HG03432 (cell line): ENCODE measurements around the gene E2F4.
A peak's percentile ranks its signal among the peaks of the same experiment; 100 is the strongest.

Source experiments
- ATAC-seq: cut with Tn5 transposase; IDR thresholded peaks from one replicate; pipeline ENCODE4 v1.9.1; 2021; ENCODE audit warnings: mild to moderate bottlenecking, moderate library complexity; ENCODE audit not compliant: unreplicated experiment

The E2F4 gene

DNA sequence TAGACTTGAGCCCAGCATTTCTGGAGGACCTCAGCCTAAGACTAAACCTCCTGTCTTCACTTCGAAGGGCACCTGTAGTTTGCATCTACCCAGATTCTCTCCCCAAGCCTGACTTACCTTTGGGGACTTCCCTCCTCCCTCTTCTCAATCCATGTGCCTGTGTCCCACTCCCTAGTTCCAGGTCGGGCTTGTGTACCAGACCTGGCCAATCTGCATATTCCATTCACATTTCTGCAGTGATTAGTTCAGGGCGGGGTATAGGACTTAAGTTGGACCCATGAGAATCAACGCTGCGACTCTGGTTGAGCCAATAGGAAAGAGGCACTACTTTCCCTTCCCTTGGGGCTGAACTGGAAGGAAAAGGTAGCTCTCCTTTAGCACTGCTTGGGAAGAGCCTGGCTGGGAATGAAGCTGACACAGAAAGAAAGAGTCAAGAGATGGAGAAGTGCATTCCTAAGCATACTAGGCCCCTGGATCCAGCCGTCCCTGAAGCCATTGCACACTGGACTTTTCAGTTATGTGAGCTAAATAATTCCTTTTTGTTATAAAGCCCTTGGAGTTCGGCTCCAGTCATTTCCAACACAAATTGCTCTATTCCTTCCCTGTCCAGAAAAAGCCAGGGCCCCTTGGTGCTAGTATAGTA lies 34.7 kb upstream of the E2F4 start:
- no peak for ATAC-seq

DNA sequence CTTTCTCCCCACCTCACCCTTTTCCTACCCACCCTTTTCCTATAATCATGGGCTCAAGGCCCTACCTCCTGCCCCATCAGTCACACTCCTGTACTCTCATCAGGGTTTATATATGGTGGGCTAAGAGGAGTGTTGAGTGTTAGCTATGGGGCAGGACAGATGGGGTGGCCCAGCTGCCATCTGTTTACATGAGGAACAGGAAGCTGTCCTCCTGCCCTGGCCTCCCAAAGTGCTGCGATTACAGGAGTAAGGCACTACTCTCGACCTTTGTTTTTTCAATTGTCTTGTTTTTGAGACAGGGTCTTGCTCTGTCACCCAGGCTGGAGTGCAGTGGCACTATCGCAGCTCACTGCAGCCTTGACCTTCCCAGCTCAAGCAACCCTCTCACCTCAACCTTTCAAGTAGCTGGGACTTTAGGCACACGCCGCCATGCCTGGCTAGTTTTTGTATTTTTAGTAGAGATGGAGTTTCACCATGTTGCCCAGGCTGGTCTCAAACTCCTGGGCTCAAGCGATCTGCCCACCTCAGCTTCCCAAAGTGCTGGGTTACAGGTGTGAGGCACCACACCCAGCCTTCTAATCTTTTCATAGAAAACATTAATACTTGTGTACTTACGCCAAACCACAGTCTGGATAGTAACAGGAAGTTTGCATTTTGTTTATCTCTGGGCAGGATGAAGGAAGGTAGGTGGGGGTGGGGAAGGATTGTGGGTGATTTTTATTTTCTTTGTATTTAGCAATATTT lies 33.9 kb upstream of the E2F4 start:
- ATAC-seq, result no peak

DNA sequence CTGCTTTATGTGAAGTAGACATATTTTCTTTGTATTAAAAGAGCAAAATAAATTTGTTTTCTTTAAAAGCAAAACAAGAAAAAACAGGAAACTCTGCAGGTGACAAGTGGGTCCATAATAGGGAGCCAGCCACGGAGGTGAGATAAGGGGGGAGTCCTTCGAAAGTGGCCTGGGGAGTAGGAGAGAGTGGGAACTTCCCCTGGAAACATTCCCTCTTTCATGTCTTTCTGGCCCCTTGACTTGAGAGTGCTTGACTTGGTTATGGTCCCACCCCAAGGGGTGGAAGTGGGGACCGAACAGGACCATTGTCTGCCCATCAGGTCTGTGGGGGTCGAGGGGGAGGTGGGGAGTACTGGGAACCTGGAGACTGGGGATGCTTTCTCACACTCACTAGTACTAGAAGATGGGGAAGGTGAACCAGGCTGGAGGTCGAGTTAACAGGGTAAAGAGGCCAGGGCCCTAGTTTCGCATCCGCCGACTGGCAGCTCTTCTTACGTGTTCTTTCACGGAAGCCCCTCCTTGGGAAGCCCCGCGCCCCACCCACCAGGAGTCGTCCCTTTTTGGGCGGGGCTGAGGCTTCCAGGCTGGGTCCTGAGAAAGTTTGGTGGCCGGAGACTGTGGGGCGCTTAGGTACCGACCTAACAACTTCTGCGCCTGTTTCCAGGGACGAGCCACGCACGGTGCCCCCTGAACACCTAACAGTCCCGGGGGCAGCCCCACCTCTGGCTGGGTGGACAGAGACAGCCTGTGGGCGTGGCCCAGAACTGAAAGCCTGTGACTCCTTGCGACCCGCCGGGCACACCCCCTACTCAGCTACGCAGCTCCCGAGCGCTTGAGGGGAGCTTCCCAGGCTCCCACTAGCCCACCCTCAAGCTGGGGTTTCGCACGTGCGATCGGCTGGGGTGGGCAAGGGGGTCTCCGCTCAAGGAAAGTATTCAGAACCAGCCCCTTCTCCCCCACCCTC lies 33.0 kb upstream of the E2F4 start:
- ATAC-seq, result peak; percentile 42

DNA sequence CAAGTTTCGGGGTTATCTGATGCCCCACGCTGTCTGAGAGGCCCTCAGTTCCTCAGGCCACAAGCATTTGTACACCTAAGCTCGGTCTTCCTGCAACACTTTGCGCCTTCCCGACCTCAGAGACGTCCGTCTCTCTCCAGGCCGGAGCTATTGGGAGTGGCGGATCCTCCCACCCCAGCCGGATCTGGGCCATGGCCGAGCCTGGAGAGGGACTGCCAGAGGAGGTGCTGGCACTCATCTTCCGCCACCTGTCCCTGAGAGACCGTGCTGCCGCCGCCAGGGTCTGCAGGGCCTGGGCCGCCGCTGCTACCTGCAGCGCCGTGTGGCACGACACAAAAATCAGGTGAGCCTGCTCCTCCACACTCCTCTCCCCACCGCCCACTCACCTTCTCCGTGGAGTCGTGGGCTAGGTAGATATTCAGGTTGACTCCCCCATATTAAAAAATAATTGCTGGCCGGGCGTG lies 30.3 kb upstream of the E2F4 start:
- no peak for ATAC-seq

DNA sequence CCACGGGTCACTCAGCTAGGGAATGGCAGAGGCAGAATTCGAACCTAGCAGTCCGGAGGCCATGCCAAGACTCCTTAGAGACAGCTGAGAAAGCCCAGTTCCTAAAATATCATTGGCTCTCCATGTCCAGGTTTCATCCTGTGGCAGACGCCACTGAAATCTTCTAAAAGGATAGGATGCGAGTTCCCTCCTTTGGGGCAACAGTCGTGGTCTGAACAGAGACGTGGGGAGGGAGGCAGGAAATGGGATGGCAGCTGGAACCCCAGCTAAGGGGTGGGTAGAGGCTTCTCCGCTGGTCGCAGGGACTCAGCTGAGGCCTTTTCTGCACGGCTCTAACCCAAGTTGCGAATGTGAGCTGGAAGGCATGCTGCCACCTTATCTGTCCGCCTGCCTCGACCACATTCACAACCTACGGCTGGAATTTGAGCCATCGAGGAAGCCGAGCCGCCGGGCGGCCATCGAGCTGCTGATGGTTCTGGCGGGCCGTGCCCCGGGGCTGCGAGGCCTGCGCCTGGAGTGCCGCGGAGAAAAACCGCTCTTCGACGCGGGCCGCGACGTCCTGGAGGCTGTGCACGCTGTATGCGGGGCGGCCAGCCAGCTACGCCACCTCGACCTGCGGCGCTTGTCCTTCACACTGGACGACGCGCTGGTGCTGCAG lies 29.3 kb upstream of the E2F4 start:
- no peak for ATAC-seq

DNA sequence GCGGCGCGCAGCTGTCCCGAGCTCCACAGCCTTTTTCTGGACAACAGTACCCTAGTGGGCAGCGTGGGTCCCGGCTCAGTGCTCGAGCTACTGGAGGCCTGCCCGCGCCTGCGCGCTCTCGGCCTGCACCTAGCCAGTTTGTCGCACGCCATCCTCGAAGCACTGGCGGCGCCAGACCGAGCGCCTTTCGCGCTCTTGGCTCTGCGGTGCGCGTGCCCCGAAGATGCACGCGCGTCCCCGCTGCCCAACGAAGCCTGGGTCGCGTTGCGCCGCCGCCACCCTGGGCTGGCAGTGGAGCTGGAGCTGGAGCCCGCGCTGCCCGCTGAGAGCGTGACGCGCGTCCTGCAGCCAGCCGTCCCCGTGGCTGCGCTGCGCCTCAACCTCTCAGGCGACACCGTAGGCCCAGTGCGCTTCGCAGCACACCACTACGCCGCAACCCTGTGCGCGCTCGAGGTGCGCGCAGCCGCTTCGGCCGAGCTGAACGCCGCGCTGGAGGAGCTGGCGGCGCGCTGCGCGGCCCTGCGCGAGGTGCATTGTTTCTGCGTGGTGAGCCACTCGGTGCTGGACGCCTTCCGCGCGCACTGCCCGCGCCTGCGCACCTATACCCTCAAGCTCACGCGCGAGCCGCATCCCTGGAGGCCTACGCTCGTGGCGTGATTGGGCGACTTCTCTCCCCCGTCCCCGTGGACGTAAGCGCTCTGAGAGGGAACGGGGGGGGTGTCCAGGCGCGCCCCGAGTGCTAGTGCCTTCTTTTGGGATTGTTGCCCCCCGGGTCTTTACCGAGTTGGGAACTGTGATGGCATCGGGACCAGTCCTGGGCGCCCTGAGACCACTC lies 28.6 kb upstream of the E2F4 start:
- ATAC-seq, result no peak

DNA sequence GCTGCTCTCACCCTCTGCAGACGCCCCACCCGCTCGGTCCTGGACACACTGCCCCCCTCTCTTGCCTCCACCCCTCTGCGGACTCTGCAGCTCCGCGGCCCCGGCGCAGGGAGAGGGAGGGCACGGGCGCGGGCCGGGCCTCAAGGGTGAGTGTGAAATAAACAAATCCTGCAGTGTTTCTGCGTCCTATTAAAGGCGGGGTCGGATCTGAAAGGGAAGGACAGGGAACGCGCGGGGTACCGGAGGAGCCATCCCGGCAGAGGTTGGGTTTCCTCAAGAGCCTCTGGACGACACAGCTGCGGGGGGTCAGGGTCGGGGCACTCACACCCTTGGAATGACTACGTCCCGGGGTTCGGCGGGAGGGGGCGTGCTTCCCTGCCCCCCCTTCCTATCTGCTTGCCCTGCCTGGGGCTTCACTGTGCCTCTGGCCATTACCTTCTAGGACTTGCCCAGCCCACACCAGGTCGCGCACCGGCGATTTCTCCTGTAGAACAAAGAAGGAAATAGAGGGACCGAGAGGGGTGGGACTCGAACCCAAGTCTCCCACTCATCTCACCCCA lies 27.9 kb upstream of the E2F4 start:
- no peak for ATAC-seq

DNA sequence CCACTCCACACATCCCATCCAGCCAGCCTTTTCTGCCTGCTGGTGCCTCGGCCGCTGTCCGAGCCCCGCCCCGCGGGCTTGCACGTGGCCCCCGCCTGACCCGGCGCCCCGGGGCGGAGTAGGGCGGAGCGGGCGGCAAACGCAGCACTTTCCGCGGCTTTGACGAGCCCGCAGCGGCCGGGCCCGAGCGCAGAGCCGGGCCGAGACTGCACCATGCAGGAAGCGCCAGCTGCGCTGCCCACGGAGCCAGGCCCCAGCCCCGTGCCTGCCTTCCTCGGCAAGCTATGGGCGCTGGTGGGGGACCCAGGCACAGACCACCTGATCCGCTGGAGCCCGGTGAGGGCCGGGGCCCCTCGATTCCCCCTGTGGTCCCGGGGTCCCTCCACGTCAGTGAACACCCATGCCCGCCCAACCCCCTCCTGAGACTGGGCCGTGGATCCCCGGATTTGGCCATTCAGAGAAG lies 27.3 kb upstream of the E2F4 start, which contains the start of gene HSF4:
TSS of gene HSF4 (plus strand) at position 147 of the 463 bp plus-strand sequence. CDS start at position 214, 67 bp downstream.
- ATAC-seq, result no peak

DNA sequence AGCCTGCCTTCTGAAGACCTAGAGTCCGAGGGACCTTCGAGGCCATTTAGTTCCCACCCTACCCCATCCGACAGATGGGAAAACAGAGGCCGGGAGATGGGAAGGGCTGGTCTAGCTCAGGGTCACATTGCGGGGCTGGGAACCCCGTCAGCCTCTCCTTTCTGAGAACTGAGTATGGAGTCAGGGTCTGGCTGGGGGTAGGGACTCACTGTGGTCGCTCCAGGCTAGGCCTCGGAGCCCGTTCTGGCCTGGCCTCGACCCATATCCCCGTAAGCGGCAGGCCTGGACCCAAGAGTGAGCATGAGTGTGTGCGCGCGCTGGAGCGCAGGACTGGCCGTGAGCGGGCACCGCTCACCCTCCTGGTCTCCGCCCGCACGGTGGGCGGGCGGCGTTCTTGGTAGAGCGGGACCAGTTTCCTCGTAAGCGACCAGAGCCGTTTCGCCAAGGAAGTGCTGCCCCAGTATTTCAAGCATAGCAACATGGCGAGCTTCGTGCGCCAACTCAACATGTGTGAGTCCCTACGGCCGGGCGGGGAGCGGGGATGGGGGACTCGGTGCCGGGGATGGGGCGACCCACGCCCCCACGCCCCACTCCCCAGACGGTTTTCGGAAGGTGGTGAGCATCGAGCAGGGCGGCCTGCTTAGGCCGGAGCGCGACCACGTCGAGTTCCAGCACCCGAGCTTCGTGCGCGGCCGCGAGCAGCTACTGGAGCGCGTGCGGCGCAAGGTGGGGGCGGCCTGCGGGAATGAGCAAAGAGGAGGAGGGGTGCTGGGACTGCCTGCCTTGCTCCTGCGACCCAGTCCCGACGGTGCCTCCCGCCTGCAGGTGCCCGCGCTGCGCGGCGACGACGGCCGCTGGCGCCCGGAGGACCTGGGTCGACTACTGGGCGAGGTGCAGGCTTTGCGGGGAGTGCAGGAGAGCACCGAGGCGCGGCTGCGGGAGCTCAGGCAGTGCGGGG lies 26.6 kb upstream of the E2F4 start:
- ATAC-seq, result no peak

DNA sequence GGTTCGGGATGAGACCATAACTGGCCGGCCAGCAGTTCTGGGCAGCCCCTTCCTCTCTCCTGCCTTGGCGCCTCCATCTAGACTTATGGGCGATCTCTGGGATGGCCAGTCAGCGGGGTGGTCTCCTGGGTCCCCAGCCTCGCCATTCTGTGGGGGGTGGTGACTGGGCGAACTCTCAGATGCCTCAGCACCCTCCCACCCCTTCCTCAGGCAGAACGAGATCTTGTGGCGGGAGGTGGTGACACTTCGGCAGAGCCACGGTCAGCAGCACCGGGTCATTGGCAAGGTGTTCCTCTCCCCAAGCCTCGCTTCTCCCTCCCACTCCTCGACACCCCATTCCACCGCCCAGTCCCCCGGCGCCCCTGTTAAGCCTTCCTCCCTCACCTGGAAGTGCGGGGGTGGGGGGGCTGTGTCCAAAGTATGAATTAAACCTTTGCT lies 25.8 kb upstream of the E2F4 start:
- ATAC-seq, result no peak

DNA sequence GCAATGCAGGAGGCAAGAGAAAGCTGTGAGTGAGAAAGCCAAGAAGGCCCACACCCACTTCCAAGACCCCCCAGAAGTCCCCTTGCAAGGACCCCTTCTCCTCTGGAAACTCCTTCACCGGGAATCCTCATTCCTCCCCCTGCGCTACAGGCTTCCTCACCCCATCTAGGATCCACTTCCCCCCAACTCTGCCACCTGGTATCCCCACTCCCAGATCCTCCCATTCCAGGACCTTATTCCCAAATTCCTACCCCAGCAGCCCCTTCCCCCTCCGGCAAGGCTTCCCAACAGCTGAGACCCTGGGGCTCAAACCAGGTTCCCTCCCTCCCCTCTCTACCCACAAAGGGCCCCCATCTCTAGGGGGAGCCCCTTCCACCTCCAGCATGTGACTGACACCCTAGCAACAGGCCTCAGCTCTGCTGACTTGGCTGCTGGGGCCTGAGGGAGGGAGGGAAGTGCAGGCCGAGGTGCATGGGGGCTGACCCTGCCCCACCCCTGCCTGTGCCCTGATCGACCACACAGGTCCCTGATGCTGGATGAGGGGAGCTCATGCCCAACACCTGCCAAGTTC lies 25.3 kb upstream of the E2F4 start:
- no peak for ATAC-seq

DNA sequence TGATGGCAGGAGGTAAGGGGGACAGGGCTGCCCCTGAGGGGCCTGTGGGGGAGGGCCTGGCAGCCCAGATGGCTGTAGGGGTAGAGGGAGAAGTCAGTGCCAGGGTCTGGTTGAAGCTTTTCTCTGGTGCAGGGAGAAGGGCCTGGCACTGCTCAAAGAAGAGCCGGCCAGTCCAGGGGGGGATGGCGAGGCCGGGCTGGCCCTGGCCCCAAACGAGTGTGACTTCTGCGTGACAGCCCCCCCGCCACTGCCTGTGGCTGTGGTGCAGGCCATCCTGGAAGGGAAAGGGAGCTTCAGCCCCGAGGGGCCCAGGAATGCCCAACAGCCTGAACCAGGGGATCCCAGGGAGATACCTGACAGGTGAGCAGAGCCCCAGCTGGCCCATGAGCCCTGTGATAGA lies 24.4 kb upstream of the E2F4 start:
- no peak for ATAC-seq

DNA sequence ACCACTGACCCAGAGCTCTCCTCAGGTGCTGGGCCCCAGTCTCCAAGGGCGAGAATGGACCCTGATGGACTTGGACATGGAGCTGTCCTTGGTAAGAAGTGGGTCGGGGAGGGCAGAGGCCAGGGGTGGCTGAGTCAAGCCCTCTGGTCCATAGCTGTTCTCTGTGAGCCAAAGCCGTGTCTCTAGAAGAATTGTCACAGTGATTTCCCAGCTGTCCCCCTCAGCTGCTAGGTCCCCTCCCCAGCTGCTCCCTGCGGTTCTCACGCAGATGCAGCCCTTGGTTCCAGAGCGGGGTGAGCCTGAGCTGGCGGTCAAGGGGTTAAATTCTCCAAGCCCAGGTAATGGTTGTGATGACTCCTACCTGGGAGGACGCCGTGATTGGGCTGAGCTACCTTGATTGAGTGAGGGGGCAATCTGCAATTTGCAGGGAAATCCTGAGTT lies 22.9 kb upstream of the E2F4 start:
- ATAC-seq, result no peak

DNA sequence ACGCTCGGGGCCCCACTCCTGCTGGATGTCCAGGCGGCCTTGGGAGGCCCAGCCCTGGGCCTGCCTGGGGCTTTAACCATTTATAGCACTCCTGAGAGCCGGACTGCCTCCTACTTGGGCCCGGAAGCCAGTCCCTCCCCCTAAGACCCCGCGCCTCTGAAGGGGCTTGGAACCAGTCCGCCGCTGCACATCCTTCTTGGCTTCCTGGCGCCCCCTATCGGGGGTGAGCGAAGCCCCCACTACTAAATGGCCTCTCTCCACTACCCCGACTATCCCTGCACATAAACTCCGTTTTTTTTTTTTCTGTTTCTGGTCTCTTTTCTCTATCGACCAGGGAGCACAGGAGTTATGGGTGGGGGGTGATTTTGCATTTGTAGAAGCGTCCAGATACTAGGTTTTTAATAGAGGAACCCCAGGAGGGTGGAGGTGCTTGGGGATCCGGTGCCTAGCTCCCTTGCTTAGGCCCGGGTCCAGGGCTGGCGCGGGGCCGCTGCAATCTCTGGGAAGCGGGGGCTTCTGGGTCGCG lies 22.2 kb upstream of the E2F4 start:
- ATAC-seq, result no peak

DNA sequence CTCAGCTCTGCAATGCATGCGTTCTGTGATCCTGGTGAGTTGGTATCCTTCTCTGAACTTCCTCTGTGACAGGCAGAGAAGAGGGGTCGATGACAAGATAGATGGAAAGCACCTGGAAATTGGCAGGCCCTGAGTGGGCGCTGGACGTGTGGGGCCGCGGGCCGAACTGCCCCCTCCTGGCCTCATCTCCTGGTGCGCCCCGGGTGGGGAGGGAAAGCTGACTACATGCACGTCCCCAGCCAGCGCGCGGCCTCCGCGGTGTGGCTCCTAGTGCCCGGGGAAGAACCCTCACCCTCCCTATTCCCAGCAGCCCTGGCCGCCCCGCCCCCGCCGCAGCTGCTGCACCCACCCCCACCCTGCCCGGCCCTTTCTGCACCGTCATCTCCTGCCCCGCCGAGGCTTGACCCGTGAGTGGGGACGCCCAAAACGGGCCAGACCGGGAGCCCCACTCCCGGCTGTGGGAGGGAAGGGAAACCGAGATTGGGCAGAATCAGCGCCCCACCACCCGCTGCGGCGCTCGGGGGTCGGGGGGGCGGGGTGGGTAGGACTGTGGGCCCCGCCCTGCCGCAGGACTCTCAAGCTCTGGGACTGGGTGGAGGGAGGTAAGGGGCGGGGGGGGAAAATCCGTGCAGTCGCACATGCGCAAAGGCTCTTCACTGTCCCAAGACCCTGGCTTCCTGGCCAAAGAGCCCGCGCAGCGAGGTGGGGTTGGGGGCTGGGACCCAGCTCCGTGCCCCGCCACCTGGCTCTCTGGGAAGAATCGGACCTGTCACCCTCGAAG lies 21.6 kb upstream of the E2F4 start, which contains the start of gene NOL3:
TSS of gene NOL3 (plus strand) at position 371 of the 781 bp plus-strand sequence.
- peak; percentile 48 for ATAC-seq

DNA sequence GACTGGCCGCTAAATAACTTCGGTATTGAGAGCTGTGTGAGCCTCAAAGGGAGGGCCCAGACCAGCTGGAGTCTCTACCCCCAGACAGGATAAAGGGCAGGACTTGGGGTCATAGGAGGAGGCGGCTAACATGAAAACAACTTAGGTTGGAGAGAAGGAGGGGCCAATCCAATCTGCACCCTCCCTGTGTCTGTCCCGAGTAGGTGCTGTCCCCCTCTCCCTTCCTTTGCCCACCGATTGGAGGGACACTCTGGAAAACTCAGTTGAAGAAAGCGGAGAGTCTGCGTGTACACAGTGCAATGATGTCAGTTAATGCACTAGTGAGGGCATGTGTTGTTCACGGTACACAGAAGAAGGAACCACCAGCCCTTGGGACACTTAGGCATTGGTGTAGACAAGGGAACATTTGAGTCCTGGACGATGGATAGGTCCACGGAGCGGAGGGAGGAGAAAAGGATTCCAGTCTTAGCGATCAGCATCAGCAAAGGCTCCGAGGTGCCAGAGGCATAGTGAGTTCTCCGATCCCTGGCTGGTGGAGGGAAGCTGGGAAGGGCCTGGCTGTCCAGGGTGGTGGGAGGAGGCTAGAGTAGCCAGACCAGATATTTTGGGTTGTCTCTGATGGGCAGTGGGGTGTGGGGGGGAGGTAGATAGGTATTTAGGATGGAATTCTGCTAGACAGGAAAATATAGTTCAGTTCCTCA lies 20.9 kb upstream of the E2F4 start:
- no peak for ATAC-seq
